T-helper 22 cell (primary cell): ENCODE results near the gene GAMT.

Experiments
- DNase-seq: peaks from one replicate; pipeline ENCODE4 v3.0.0-alpha.2; 2020; ENCODE audit warnings: low read depth

GAMT gene

GRCh38 chr19:1399745-1400144, 1.6 kb downstream of the GAMT start:
- DNase-seq: no peak

GRCh38 chr19:1399079-1399478, 2.3 kb downstream of the GAMT start:
- DNase-seq: no peak

- DNase-seq: no peak
Measured at GRCh38 chr19:1397838-1398237, 3.5 kb downstream of the GAMT start.

DNA sequence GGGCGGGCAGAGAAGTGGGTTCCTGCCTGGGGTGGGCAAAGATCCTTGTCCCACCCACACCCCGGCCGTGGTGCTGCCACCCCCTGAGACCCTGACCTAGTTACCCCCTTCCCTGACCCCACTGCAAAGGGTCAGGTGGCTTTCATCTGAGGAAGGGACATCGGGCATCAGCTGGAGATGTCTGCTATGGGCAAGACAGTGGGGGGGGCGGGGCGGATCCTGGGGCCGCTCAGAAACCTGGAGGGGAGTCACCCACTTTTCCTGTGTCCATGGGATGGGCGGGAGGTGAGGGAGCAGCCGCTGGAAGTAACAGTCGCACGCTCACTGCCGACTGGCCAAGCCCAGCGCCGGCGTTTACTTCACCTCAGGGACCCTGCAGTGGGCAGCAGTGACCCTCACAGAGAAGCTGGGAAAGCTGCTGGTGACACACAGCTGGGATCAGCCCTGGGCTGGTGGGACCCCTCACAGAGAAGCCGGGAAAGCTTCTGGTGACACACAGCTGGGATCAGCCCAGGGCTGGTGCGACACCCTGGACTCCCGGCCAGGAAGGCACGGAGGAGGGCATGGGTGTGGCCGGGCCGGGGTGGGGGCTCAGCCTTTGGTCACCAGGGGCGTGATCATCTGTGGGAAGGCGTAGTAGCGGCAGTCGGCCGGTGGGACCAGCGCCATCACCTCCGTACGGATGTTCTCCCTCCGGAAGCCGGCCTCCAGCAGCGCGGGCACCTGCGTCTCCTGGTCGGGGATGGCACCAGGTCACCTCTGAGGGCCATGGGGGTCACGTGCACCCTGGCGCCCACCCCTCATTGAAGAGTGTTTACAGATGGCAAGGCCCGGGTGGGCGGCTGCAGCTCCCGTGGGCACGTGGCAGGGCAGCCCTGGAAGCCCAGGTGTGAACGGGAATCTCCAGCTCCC, 4.3 kb downstream of the GAMT start:
- DNase-seq: no peak

GRCh38 chr19:1396019-1396767, 5.1 kb downstream of the GAMT start:
- DNase-seq: no peak

GRCh38 chr19:1395194-1396018, 5.9 kb downstream of the GAMT start:
- no peak for DNase-seq

DNA sequence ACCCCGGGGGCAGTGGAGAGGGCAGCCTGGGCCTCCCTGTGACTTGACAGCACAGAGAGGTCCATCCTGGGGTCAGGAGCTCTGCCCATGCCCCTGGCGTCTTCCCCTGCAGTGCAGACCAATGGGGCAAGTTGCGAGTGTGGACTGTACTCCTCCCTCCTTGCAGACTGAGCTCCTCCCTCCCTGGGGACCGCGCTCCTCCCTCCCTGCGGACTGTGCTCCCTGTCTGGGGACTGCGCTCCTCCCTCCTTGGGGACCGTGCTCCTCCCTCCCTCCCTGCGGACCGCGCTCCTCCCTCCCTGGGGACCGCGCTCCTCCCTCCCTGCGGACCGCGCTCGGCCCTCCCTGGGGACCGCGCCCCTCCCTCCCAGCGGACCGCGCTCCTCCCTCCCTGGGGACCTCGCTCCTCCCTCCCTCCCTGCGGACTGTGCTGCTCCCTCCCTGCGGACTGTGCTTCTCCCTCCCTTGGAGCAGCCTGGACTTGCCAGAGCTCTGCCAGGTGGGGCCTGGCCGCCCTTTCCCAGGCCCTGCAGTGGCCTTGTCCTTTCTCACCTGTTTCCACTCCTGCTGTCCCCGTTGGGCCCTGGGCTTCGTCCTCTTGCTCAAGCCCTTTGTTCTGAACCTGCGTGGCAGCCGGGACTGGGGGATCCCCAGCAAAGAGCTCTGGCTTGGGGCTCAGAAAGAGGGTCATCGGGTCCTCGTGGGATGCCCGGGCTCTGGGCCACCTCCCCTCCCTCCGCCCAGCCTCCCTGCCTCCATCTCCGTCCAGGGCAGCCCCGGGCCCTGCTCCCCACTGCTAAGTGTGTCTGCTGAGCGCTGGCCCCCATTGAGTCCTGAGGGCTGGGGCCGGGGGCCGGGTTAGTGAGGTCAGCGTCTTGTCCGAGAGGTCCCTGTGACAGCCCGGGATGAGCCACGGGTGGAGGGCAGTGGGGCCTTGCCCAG, 6.8 kb downstream of the GAMT start:
- no peak for DNase-seq

DNA sequence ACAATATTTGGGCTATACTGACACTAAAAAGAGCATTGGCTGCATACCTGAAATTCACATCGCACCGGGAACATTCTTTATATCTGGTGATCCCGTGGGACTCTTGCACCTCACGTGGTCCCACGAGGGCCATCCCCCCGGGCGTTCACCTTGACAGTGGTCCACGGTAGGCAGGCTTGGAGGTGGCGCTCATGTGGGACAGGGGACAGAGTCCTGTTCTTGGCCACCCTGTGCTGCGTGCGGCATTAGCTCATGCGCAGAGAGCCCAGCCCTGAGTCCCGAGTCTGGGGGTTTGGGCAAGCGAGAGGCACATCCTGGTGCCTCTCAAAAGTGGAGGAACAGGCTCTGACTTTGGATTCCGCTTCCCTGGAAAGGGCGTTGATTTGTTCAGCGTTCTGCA, 7.5 kb downstream of the GAMT start:
- DNase-seq: no peak

- DNase-seq: no peak
Measured at GRCh38 chr19:1392939-1393530, 8.3 kb downstream of the GAMT start.

DNA sequence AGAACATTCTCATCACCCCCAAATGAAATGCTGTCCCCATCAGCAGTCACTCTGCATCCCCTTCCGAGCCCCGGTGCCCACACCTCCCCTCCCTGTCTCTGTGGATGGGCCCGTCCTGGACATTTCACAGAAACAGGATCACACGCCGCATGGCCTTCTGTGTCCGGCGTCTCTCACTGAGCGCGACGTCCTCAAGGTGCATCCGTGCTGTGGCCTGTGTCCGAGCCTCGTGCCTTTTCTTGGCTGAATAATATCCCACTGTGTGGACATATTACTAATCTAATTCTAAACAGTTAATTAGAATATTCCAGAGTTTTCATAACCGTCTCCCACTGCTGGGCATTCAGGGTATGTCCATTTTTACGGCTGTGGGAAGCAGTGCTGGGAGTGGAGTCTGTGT, 8.9 kb downstream of the GAMT start:
- DNase-seq: no peak

GRCh38 chr19:1390890-1391423, 10.4 kb downstream of the GAMT start:
- no peak for DNase-seq

GRCh38 chr19:1389033-1389940, 12.1 kb downstream of the GAMT start:
- no peak for DNase-seq

DNA sequence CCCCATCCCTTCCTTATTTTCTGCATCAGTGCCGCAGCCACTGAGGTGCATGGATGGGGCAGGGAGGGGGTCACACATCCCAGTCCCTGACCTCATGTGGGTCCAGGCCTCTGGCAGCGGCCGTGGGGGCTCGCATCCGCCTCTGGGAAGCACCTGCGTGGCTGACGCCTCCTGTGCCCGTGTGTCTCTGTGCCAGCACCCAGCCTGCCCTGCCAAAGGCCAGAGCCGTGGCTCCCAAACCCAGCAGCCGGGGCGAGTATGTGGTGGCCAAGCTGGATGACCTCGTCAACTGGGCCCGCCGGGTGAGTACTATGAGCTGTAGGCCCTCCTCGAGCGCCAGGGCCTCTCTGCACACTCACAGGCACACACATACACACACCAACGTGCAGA, 12.7 kb downstream of the GAMT start:
- no peak for DNase-seq

DNA sequence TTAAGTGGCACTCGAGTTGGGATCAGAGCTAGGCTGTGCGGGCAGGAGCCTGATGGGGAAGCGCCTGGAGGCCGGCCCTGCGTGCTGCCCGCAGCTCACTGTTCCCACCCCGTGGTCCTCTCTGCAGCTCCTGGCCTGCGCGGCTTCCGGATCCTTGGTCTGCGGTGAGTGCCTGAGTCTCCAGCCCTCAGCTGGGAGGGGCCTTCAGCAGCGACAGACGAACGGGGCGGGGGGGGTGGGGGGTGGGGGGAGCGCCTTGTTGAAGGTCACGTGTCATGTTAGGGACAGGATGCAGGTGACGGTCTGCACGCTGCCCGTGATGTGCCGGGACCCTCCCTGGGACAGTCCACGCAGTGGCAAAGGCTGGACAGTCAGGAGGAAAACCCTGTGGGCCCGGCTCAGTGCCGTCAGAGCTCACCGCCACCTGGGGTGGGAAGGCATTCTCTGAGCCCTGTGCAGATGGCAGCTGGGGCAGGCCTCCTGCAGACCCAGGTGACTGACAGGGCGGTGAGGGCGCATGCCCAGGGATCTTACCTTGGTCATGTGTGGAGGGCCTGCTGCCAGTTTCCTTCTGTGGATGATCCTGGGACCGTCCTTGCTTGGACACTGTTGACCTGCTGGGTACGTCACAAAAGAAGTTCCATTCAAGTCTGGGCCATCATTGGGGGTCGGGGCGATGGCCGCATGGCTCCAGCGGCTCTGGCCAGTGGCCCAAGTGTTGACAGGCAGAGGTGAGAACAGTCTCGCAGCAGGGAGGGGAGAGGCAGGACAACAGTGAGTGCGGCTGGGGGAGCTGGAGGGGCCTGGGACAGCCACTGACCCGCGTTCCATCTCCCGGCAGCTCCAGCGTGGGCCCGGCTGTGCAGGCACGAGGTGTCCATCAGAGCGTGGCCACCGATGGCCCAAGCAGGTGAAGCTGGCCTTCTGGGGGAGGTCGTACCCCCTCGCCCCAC, 13.4 kb downstream of the GAMT start:
- DNase-seq: no peak

DNA sequence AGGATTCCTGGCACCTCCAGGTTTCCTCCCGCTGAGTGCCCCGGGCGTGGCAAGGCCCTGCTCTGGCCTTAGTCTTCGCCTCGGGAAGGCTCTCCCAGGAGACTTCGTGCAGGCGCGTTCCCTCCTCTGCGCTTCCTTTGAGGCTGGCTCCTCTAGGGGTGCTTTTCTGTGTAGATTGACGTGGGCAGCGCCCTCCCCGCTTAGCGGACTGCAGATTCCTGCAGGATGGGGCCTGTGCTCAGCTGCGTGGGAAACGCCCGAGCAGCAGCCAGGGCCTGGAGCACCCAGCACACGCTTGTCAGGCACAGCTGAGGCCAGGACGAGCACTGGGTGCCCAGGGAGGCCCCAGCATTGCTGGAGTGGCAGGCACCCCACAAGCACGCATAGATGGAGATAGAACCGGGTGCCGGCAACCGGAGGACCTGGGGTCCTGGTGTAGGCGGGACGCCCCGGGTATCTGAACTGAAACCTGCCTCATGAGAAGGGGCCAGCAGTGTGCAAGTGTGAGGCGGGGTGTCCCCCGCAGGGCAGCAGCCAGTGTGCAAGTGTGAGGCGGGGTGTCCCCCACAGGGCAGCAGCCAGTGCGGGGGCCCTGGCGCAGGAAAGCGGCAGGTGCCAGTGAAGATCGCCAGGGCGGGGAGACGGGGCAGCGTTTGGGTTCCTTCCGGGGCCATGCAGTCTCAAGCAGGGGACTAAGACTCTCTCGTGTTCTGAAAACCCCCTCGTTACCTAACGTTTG, 14.2 kb downstream of the GAMT start:
- no peak for DNase-seq

DNA sequence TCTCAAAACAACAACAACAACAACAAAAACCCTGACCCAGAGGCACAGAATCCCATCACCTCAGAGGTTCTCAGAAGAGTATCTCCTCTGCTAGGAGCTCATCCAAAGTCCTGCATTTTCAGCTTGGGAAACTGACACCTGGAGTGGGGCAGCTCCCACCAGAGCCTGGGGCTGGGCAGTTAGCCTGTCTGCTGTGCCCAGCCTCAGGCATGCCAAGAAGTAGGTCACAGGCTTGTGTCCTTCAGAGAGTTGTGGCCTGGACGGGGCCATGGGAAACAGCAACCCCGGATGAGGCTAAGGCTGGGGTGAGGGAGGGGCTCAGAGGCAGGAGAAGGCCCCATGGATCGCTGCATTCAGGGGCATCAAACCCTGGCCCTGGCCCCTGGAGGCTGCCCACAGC, 15.5 kb downstream of the GAMT start:
- no peak for DNase-seq

DNA sequence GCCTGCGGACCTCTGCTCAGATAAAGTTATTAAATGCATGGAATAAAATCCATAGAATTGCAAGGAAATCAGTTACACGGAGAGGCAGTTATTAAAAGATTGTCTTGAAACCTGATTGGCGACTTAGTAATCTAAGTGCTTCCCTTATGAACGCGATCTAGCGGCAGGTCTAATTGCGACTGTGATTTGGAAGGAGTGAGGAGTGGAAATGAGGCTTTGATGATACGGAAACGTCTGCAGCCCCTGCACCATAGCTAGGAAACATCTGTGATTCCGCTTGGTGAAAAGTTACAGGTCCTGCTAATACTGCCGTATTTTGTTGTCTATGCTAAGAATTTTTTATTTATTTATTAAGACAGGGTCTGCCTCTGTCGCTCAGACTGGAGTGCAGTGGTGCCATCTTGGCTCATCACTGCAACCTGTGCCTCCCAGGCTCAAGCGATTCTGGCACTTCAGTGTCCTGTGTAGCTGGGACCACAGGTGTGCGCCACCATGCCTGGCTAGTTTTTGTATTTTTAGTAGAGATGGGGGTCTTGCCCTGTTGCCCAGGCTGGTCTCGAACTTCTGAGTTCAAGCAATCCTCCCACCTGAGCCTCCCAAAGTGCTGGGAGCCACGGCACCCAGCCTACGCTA, 16.7 kb downstream of the GAMT start:
- no peak for DNase-seq
